NCI-H446 (cell line): Measurements from ENCODE around the gene UPF3A.
"Not testable (repeated sequence)": the region's sequence is repeated elsewhere in the genome, so short reads cannot be mapped to it uniquely, and the experiment has no call there.

Experiments
- DNase-seq, 2 experiments: peaks; one replicate each; lab custom pipeline; 2025; lab: John Stamatoyannopoulos, UW

The UPF3A gene

GRCh38 chr13:114264313-114264712 lies 17.1 kb upstream of the UPF3A start:
- DNase-seq = not testable (repeated sequence)

GRCh38 chr13:114264886-114265611 lies 16.4 kb upstream of the UPF3A start:
- no peak for DNase-seq

GRCh38 chr13:114266241-114266640 lies 15.2 kb upstream of the UPF3A start:
- DNase-seq = no peak

GRCh38 chr13:114268344-114269280 lies 12.8 kb upstream of the UPF3A start:
- DNase-seq = no peak

- no peak for DNase-seq
Observed at GRCh38 chr13:114269281-114269770, 12.1 kb upstream of the UPF3A start.

GRCh38 chr13:114272977-114273376 lies 8.4 kb upstream of the UPF3A start:
- DNase-seq = no peak

GRCh38 chr13:114275304-114275703 lies 6.1 kb upstream of the UPF3A start:
- no peak for DNase-seq

GRCh38 chr13:114279146-114279545 lies 2.3 kb upstream of the UPF3A start:
- no peak for DNase-seq

- no peak for DNase-seq
Observed at GRCh38 chr13:114279758-114280355, 1.5 kb upstream of the UPF3A start.

- DNase-seq = peak; percentile 10 to 53
Observed at GRCh38 chr13:114282041-114282670, 755 bp downstream of the UPF3A start.

GRCh38 chr13:114283576-114283975 lies 2.2 kb downstream of the UPF3A start:
- DNase-seq = no peak

- no peak for DNase-seq
Observed at GRCh38 chr13:114284680-114285079, 3.3 kb downstream of the UPF3A start.

GRCh38 chr13:114285166-114285808 lies 3.9 kb downstream of the UPF3A start:
- DNase-seq = no peak

- no peak for DNase-seq
Observed at GRCh38 chr13:114286808-114287207, 5.4 kb downstream of the UPF3A start.

GRCh38 chr13:114288157-114288591 lies 6.8 kb downstream of the UPF3A start:
- no peak for DNase-seq

GRCh38 chr13:114296448-114296847 lies 15.0 kb downstream of the UPF3A start:
- DNase-seq = no peak

- no peak for DNase-seq
Observed at GRCh38 chr13:114296902-114297301, 15.5 kb downstream of the UPF3A start.

- DNase-seq = no peak
Observed at GRCh38 chr13:114298866-114299265, 17.5 kb downstream of the UPF3A start.

GRCh38 chr13:114299604-114300305 lies 18.4 kb downstream of the UPF3A start:
- no peak for DNase-seq

- DNase-seq = no peak
Observed at GRCh38 chr13:114303700-114304327, 22.4 kb downstream of the UPF3A start.
